NCI-H1436 treated with DMSO at 0.1 percent for 48 hours (cell line): ENCODE data around the gene TCF12.

ENCODE experiments used
- DNase-seq: peaks from one replicate; lab custom pipeline; 2025; lab: John Stamatoyannopoulos, UW

The TCF12 gene

DNA sequence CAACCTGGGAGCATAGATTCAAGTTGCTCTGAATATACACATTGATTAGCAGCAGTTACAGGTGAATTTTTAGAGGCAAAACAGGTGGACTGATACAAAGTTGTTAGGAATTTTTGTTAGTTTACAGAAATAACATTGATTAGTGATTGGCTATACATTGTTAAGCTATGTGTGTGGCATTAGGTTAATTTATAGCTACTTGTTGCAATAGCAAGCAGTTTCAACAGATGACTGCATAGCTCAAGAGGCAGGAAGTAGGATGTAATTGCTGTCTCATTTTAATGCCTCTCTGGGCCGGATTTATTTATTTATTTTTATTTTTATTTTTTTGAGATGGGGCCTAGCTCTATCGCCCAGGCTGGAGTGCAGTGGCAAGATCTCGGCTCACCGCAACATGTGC lies 99.7 kb downstream of the TCF12 start:
- no peak for DNase-seq

DNA sequence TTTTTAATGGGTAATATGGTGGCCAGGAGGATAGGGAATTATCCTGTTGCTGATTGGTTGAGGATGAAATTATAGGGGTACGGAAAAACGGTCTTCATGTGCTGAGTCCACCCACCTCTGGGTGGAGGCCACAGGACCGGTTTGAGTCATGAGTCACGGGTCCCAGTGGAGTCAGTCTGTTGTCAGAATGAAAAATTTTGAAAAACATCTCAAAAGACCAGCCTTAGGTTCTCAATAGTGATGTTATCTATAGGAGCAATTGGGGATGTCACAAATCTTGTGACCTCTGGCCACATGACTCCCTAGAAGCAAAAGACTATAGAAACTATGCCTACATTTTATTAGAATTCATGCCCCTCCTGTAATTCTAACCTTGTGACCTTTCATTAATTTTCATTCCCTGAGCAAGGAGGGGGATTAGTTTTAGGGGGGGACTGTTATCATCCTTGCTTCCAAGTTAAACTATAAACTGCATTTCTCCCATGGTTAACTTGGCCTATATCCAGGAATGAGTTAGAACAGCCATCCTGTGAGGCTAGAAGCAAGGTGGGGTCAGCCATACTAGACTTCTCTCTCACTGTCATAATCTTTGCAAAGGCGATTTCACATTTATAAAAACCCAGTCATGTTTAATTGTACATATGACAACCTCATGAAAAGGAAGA lies 101.2 kb downstream of the TCF12 start:
- no peak for DNase-seq

DNA sequence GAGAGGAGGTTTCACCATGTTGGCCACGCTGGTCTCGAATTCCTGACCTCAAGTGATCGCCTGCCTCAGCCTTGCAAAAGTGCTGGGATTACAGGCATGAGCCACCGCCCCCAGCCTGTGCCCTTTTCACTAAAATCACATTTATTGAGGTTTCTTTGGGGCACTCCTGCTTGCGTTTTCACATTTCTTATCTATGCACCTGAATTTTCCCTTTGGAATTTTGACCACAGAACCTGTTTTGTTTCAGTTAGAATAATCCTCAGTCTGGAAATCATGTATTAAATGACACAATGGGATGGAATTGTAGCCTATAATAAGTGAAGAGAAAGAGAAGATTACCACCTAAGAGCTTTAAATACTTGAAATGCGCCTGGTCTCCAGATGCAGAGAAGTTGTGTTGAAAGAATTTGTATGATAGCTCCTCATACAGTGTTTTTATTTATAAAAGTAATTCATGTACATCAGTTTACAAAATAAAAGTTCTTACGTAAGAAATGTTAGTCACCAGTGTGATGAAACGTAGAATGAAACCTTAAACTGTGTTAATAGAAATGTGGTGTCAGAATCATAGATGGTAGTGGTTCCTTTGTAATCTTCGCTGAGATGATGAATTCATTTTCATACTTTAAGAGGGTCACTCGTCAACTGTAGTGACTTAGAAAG lies 107.0 kb downstream of the TCF12 start:
- no peak for DNase-seq

DNA sequence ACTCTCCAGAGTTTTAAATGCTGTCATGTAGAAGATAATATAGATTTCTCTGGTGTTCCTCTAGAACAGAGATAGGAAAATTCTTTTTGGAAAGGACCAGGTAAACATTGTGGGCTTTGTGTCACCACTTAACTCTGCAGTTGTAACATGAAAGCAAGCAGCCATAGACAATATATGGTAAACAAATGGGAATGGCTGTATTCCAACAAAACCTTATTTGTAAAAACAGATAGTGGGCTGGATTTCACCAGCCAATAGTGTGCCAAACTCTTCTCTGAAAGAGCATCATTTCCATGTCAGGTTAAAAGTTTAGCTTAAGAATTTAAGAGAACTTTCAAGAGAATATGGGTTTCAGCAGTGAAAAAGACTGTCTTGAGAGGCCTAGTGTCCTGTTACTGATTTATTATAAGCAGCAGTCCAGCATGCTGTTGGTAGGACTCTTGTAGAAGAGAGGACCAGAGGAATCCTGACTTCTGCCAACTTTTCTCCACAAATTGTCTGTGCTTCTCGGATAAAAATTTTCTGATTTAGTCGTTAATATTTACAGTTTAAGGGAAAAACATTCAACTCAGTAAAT lies 107.7 kb downstream of the TCF12 start:
- DNase-seq: no peak

DNA sequence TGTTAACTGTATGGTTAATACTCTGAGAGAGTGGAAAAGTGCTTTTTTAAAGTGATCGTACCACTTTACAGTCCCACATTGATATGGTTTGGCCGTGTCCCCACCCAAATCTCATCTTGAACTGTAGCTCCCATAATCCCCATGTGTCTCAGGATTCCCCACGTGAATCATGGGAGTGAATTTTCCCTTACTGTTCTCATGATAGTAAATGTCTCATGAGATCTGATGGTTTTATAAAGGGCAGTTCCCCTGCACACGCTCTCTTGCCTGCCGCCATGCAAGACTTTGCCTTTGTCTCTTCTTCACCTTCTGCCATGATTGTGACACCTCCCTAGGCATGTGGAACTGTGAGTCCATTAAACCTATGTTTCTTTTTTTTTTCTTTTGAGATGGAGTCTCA lies 109.2 kb downstream of the TCF12 start:
- DNase-seq: no peak

DNA sequence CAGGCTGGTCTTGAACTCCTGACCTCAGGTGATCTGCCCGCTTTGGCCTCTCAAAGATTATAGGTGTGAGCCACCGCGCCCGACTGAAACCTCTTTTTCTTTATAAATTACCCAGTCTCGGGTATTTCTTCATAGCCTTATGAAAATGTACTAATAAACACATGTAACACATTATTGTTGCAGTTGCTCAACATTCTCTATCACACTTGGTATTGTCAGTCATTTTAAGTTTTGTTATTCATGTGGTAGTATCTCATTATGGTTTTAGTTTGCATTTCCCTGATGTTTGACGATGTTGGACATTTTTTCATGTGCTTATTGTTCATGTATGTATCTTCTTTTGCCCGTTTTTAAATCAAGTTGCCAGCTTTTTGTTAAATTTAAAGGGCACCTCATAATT lies 109.7 kb downstream of the TCF12 start:
- DNase-seq: no peak

DNA sequence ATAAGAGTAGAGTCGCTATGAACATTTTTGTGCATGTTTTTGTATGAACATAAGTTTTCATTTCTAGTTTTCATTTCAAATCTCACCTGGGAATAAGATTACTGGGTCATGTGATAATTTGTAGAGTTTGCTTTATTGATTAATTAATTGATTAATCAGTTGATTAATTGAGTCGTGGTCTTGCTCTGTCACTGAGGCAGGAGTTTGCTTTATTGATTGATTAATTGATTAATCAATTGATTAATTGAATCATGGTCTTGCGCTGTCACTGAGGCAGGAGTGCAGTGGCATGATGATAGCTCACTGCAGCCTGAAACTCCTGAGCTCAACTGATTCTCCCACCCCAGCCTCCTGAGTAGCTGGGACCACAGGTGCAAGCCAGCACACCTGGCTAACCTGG lies 111.6 kb downstream of the TCF12 start:
- no peak for DNase-seq

DNA sequence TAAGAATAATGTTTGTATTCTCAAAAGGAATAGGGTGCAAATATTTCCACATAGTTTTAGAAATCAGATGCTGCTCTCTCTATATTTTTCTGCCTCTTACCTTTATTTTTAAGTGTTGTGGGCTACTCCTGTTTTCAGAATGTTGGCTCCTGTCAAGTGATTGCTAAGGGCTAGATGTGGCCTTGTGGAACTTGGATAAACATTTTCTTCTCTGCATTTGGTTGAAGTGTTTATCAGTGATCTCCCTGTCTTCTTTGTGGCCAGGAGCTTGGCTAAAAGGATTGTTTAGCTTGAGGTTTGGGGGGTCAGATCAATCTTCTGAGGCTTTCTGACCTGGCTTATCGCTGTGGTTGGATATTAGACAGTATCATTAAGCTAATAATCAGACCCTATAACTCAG lies 112.6 kb downstream of the TCF12 start:
- no peak for DNase-seq

DNA sequence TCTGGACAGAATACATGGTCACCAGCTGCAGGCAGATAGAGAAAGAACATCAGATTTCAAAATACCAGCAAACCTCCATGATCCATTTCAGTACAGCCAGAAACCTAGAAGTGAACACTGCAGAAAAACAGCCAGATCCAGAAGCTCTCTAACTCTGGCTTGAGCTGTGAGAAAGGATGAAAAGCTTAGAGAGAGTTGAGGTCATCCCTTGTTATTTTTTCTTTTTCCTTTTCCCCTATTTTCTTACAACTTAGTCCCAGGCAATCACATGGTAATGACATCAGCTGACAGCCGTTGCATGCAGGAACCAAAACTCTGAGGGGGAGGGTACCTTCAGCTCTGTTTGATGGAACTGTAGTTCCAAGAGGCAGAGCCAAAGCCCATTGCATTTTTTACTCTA lies 113.2 kb downstream of the TCF12 start:
- DNase-seq: no peak

DNA sequence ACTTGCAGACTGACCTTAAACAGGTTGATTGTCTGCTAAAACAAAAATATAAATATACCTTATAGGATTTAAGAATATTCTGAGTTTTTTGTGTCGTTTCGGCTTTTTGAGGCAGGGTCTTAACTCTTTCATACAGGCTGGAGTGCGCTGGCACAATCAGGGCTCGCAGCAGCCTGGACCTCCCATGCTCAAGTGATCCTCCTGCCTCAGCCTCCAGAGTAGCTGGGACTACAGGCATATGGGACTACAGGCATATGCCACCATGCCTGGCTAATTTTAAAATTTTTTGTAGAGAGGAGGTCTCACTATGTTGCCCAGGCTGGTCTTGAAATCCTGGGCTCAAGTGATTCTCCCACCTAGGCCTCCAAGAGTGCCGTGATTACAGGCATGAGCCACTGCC lies 113.9 kb downstream of the TCF12 start:
- DNase-seq: no peak

DNA sequence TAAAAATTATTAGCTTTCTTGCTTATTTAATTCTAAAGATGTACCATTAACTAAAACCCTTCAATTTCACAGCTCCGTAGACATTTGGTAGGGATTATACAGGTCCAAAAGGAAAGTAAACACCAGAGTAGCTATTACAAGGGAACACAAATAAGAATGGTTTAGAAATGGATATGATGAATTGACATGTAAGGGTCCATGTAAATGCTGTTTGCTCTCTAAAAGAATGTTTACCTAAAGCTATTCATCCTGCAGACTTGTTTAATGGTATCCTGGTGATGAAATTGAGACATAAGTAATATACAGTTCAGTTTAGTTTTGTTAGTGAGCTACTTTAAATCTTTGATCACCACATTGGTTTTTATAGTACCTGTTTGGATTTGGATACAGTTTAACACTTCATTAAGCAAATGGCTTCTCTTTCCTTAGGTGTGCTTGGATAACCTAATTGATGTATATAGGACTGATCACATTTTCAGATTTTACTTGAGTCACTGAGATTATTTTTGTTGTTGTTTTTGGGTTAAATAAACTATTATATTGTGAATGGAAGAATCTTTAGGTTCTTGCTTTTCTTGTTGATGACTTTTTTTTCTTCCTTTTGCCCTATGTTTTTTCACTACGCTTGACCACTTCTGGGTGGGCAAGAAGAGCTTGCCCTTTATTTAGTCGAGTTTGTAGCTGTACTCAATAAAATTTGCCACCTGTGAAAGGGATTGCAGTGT lies 115.4 kb downstream of the TCF12 start:
- DNase-seq: no peak

DNA sequence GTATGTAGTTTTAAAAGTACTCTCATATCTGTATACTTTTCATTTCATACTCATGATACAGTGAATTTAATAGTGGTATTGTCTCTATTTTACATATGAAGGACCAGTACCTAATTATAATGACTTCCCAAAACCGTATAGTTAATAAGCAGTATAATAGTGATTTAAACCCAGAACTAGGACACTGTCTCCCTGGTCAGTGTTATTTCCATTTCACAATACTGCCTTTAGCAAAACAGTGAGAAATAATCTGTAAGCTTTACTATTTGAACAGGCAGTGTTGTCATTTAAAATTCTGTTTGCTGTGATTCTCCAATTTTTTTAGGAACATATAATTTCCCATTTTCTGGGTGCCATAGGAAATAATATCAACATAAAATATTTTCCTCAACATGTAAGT lies 116.2 kb downstream of the TCF12 start:
- DNase-seq: no peak

DNA sequence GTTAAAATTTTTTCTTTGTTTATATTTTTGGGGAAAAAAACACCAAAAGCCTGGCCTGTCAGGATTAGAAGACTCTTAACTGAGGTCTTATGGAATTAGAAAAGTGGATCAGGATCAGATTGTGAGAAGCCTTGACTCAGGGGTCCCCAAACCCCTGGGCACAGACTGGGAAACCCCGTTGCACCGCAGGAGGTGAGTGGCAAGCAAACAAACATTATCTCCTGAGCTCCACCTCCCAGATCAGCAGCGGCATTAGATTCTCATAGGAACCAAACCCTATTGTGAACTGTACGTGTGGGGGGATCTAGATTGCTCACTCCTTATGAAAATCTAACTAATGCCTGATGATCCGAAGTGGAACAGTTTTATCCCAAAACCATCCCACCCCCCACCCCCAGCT lies 117.2 kb downstream of the TCF12 start:
- no peak for DNase-seq

DNA sequence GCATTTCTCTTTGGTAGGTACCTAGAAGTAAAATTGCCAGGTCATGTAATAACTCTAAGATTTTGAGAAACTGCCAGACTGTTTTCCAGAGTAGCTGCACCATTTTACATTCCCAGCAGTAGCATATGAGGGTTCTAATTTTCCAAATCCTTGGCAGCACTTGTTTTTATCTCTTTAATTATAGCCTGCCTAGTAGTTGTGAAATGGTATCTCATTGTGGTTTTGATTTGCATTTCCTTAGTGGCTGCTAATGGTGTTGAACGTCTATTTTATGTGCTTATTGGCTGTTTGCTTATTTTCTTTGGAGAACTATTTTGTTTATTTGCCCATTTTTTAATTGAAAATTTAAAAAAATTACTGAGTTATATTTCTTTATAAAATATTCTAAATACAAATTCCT lies 117.9 kb downstream of the TCF12 start:
- no peak for DNase-seq

DNA sequence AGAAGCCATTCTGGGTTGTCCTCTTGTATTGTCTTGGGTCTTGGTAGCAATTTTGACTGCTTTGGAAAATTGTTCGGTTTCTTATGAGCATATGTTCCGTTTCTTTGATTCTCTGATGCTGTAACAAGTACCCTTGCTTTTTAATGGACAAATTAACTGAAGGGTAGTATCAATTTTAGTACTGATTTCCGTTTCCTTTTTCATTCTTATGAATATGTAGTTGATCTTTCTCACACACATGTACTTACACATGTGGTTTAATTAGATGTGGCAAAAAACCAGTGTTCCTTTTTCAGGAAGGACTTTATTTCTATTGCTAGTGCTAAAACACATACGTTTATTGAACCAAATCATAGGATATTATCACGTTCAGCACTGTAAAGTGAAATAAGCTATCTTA lies 119.1 kb downstream of the TCF12 start:
- no peak for DNase-seq

DNA sequence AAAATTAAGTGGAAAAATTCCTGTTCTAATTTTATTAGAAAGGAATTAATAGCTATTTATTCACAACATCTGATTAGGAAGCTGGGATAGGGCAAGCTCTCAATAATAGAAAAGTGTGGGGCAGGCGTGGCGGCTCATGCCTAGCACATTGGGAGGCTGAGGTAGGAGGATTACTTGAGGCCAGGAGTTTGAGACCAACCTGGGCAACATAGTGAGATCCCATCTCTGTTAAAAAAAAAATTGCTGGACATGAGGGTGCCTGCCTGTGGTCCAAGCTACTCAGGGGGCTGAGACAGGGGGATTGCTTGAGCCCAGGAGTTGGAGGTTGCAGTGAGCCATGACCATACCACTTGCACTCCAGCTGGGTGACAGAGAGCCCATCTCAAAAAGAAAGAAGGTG lies 119.6 kb downstream of the TCF12 start:
- DNase-seq: no peak

DNA sequence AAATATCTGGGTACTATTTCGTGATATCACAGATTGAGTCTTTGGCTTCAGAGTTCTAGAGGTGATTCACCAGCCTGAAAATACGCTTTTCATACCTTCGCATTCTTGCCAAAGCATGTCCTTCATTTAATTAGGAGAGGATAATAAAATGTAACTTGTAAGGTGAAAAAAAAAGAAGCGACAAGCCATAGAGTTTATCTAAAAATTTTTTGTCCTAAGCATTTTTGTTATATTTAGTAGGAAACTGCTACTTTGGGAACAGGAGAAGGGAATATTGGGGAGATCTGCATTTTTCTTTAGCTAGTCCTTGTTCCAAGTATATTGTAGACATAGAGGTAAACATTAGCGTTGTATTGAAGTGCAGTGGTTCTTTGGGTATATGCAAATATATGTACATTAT lies 120.1 kb downstream of the TCF12 start:
- DNase-seq: no peak

DNA sequence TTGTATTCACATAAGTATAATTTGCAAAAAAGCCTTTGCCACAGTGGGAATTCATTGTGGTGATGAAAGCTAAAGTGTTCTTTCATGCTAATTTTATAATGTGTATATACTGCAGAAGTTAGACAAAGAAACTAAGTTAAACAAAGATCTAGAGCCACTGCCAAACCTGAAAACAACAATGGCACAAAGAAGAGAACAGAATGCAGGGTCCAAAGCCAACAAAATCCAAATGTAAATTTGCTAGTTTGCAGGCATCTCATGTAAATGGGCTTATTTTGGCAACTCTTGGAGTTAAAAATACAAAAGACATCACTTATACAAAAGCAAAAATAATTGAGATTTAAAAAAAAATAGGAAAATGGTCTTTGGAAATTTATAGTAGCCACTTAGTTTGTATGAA lies 123.0 kb downstream of the TCF12 start:
- DNase-seq: no peak

DNA sequence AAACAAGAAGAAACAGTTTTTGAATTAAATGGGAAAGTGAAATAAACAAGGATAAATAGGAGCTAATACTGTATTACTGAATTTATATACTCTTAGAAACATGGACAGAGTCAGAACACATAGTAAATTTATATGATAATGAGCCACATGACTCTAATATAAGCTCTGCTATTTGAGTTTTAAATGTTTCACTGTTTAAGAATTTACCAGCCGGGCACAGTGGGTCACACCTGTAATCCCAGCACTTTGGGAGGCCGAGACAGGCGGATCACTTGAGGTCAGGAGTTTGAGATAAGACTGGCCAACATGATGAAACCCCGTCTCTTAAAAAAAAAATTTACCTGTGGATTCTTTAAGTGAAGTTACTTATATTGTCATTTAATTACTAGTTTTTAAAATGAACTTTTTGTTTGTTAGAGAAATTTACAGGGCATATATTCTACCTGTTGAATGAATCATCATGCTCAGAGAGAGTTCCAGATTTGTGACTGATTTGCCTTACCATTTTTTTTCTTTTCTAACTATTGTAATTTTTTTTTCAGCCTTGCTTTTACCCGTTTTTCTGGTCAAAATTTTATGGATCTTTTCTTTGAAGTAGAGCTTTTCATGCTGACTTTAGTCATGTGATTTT lies 125.7 kb downstream of the TCF12 start:
- no peak for DNase-seq

DNA sequence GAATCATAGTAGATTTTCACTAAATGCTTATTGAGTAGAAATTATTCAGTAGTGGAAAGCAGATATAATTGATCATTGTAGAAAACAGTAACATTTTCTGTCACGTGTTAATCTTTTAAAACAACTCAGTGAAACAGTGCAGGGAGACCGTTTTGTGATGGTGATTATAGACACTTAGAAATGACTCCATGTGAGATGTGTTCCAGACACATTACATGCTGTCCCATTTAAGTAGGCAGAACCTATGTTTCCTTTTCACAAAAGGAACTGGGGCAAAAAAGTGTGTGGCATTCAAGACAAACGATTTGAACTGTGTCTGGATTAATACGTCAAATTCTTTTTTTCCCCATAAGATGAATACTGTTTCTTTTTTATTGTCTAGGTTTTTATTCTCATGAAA lies 126.5 kb downstream of the TCF12 start:
- DNase-seq: no peak

DNA sequence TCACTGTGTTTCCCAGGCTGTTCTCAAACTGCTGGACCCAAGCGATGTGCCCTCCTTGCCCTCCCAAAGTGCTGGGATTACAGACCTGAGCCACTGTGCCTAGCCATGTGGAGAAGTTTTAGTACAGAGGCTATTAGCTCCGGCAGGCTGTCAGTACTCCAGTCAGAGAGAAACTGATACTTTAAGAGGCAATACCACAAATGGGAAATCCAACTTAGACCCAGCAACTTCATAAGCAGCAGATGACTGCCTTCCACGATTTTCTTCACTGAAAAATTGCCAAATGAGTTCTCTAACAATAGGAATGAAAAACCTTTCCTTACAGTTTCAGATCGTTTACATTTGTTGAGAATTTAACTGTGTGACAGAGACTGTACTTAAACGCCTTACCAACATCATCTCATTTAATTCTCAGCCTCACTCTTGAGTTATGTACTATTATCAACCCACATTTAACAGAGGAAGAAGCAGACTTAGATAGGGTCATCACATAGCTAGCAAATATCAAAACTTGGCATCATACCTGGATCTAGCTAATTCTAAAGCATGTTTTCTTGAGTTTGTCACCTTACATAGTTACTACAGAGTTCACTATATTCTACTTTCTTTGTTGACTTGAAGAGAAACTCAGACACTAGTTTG lies 127.4 kb downstream of the TCF12 start:
- no peak for DNase-seq

DNA sequence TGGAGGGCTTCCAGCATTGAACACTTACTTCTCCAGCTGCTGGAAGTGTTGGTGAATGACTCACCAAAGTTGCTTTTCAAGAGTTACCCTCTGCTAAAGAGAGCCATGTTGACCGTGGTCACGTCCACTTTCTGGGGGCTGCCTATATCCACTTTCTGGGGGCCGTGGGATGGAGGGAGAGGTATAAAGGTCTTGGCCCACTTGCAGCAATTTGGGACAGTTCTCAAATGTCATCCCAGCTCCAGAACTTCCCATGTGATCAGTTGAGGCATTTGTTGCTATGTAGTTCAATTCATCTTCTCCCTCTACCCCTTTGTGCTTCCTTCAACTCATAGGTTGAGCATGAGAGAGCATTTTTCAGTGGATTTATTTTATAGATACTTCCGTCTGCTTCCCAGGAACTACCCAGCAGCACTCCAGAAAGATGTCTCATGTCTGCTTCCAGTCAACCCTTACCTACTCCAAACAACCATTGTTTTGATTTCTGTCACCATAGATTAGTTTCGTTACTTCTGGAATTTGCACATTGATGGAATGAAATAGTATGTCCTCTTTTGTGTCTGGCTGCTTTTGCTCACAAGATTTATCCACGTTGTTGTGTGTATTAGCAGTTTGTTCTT lies 130.6 kb downstream of the TCF12 start:
- no peak for DNase-seq
